ENCODE results near the gene GPSM3.
"Not testable (repeated sequence)": the region's sequence is repeated elsewhere in the genome, so short reads cannot be mapped to it uniquely, and the experiment has no call there.

Gene GPSM3

GRCh38 chr6:32190054-32190851, 2.2 kb downstream of the GPSM3 start, which contains the start of gene PBX2:
Gene PBX2, minus strand, starts transcription at chr6:32190202. Its CDS starts 287 bp downstream, at chr6:32189915.
- H3K9me3 ChIP-seq = no peaks in the 10 kb centered on the region
- DNase-seq = peak; percentile 85
- H3K4me3 ChIP-seq (ENCODE audit: low read depth, low read length) = peak within 1 kb of the TSS; percentile 66
- TF ChIP-seq, protein P1, sequence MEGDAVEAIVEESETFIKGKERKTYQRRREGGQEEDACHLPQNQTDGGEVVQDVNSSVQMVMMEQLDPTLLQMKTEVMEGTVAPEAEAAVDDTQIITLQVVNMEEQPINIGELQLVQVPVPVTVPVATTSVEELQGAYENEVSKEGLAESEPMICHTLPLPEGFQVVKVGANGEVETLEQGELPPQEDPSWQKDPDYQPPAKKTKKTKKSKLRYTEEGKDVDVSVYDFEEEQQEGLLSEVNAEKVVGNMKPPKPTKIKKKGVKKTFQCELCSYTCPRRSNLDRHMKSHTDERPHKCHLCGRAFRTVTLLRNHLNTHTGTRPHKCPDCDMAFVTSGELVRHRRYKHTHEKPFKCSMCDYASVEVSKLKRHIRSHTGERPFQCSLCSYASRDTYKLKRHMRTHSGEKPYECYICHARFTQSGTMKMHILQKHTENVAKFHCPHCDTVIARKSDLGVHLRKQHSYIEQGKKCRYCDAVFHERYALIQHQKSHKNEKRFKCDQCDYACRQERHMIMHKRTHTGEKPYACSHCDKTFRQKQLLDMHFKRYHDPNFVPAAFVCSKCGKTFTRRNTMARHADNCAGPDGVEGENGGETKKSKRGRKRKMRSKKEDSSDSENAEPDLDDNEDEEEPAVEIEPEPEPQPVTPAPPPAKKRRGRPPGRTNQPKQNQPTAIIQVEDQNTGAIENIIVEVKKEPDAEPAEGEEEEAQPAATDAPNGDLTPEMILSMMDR (IDR thresholded peaks at IDR 0.05; ENCODE audit: low read depth, low read length) = no peak
- H3K4me1 ChIP-seq = peaks cover 2% of the 10 kb centered on the region; the same call in 1 of the 2 replicates
- no peaks in the 10 kb centered on the region for H3K27me3 ChIP-seq
- peaks cover 14% of the 10 kb centered on the region for H3K36me3 ChIP-seq

- no peak for DNase-seq
- TF ChIP-seq, protein P1 (IDR thresholded peaks at IDR 0.05; ENCODE audit: low read depth, low read length) = no peak
Measured at GRCh38 chr6:32189742-32190053, 2.7 kb downstream of the GPSM3 start.

DNA sequence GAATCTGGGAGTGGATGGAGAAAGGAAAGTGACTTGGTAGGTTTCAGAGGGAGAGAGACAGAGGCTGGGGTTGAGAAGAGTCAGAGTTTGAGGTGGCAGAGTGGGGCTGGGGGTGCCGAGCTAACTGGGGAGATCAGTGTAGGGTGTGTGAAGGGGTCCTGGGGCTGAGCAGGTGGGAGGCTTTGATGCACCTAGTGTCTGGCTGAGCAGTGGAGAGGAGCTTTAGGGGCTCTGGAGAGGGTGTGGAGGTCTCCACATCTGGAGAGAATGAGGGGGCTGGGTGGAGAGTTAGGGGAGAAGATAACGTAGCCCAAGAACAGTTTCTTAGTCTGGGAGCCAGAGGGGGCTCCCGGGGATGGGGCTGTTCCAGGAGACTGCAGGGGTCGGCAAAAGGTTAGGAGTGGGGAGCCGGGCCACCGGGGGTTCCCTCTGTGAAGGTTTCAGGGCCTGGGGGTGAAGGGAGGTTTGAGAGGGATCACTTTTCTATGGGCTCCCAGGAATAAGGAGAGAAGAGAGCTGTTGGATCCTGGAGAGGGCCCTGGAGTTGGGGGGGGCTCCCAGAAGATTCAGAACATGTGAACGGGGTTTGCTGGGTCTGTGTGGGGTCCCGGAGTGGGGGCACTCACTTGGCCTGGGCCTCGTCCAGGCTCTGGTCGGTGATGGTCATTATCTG, 3.2 kb downstream of the GPSM3 start:
- Histone ChIP-seq H3K4me3 (ENCODE audit: low read depth, low read length) (peak overlapping the region; percentile 66), H3K9me3 (no peaks in the 10 kb centered on the region), H3K36me3 (peaks cover 14% of the 10 kb centered on the region), H3K4me1 (no peaks in the 10 kb centered on the region; the same call in 1 of the 2 replicates), H3K27me3 (no peaks in the 10 kb centered on the region)
- TF ChIP-seq, protein P1 (IDR thresholded peaks at IDR 0.05; ENCODE audit: low read depth, low read length) = no peak
- DNase-seq = no peak

More at GRCh38 chr6:32189742-32190053, 2.7 kb downstream of the GPSM3 start:
- H3K36me3 ChIP-seq = peaks cover 14% of the 10 kb centered on the region
- no peaks in the 10 kb centered on the region for H3K9me3 ChIP-seq
- peak overlapping the region; percentile 66 for H3K4me3 ChIP-seq (ENCODE audit: low read depth, low read length)
- no peaks in the 10 kb centered on the region for H3K27me3 ChIP-seq
- no peaks in the 10 kb centered on the region; the same call in 1 of the 2 replicates for H3K4me1 ChIP-seq

DNA sequence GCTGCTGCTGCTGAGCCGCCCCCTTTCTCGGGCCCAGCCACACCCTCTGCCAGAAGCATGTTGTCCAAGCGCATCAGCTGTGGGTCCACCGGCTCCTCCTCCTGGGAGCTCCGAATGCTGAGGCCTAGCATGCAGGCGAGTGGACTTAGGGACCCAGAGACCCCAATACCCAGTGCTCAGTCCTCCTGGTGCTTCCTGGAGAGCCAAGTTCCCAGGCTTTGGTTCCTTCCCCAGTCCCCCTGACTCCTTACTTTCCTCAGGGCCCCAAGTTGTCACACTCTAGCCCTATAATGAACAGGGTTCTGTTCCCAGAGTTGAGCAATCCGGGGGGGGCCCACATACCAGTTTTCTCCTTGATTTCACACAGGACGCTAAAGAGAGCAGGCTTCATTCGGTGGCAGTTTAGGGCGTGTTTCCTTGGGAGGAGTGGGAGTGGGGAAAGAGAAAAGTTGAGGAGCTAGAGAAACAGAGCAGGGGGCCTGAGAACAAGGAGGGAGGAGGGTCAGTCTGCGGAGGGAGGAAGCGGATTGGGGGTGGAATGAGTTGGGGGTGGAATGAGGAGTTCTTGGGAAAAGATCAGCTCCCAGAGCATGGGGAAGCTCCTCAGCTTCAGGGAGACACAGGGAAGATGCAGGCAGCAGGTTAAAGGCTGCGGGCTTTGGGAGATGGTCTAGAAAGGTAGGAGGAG, 3.9 kb downstream of the GPSM3 start:
- DNase-seq = no peak
- H3K4me1 ChIP-seq = no peaks in the 10 kb centered on the region; the same call in 1 of the 2 replicates
- no peaks in the 10 kb centered on the region for H3K27me3 ChIP-seq
- peak overlapping the region; percentile 66 for H3K4me3 ChIP-seq (ENCODE audit: low read depth, low read length)
- H3K36me3 ChIP-seq = peaks cover 14% of the 10 kb centered on the region
- H3K9me3 ChIP-seq = no peaks in the 10 kb centered on the region
- TF ChIP-seq, protein P1 (IDR thresholded peaks at IDR 0.05; ENCODE audit: low read depth, low read length) = no peak

- H3K27me3 ChIP-seq; H3K4me1 ChIP-seq; DNase-seq; H3K9me3 ChIP-seq; H3K4me3 ChIP-seq (ENCODE audit: low read depth, low read length): not testable (repeated sequence)
- peaks cover 14% of the 10 kb centered on the region for H3K36me3 ChIP-seq
Measured at GRCh38 chr6:32187725-32188380, 4.6 kb downstream of the GPSM3 start.

Data from BE2C (cell line).